ENCODE results near the gene MUC4.

- TF ChIP-seq EZH2 (IDR thresholded peaks at IDR 0.05), result no peak
- no peak for TF ChIP-seq POLR2AphosphoS5 (IDR thresholded peaks at IDR 0.05; ENCODE audit: borderline replicate concordance, low read depth, low read length)
Measured at GRCh38 chr3:195767792-195768191, 43.9 kb downstream of the MUC4 start.

Data from SK-N-MC (cell line).